AG04450 (cell line): ENCODE data around the gene TMTC3. TPM values are rescaled to one million over a fixed set of nuclear protein-coding genes. Genes with fewer than 3 reads are reported as not detected.

Experiments
- CTCF ChIA-PET: fragments of 300-600, 350-600 bp; formaldehyde crosslinking; extraction: SDS; loops from one replicate; lab custom pipeline; 2022; ENCODE audit warnings: antibody characterized with exemption, inconsistent platforms; lab: Charles Lee
- POLR2A ChIA-PET: fragments of 350-600 bp; formaldehyde crosslinking; extraction: SDS; loops from one replicate; lab custom pipeline; 2021; ENCODE audit warnings: antibody characterized with exemption, inconsistent platforms; lab: Yijun Ruan, JAX
- DNase-seq: peaks from one replicate; pipeline ENCODE4 v3.0.0-alpha.2; 2011; ENCODE audit warnings: low read depth, low spot score
- H3K27ac ChIP-seq: one replicate; pipeline ENCODE4 v1.5.1; 2012; ENCODE audit warnings: low read depth, low read length, control low read depth
- H3K27me3 ChIP-seq: one replicate; pipeline ENCODE4 v1.6.0; 2012; ENCODE audit warnings: low read length; ENCODE audit not compliant: control insufficient read depth, insufficient read depth
- H3K4me3 ChIP-seq: 2 replicates; pipeline ENCODE4 v1.5.1; 2011; ENCODE audit warnings: mild to moderate bottlenecking, low read depth, low read length, control low read depth
- H3K9me3 ChIP-seq: 2 replicates; pipeline ENCODE4 v1.5.1; 2012; ENCODE audit warnings: low read length; ENCODE audit not compliant: control insufficient read depth, insufficient read depth
- polyA plus RNA-seq: library from polyadenylated mRNA; depleted of rRNA; stranded (reverse); fragments of >200 nt; gene quantifications from 2 replicates; pipeline ENCODE4 v1.2.3, GENCODE V29; 2011; rRNA removed
- TF ChIP-seq, protein P1 (sequence below): IDR thresholded peaks from 2 replicates; pipeline ENCODE4 v1.5.1; 2011; ENCODE audit warnings: low read depth, low read length, control low read depth, inconsistent platforms

TMTC3 gene
- polyA plus RNA-seq, 1 experiment, result 29.3 TPM

DNA sequence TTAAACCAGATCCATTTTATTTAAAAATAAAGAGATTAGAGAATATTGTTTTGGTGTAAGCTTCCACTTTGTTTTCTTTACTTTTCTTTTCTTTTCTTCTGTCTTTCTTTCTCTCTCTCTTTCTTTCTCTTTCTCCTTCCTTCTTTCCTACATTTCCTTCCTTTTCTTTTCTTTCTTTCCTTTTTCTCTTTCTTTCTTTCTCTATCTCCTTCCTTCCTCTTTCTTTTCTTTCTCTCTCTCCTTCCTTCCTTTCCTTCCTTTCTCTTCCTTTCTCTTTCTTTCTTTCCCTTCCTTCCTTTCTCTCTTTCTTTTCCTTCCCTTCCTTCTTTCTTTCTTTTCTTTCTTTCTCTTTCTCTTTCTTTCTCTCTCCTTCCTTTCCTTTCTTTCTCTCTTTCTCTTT lies 100.8 kb downstream of the TMTC3 start:
- H3K4me3 ChIP-seq, result no peak overlapping the region
- H3K27ac ChIP-seq, result no peak overlapping the region
- TF ChIP-seq, protein P1, sequence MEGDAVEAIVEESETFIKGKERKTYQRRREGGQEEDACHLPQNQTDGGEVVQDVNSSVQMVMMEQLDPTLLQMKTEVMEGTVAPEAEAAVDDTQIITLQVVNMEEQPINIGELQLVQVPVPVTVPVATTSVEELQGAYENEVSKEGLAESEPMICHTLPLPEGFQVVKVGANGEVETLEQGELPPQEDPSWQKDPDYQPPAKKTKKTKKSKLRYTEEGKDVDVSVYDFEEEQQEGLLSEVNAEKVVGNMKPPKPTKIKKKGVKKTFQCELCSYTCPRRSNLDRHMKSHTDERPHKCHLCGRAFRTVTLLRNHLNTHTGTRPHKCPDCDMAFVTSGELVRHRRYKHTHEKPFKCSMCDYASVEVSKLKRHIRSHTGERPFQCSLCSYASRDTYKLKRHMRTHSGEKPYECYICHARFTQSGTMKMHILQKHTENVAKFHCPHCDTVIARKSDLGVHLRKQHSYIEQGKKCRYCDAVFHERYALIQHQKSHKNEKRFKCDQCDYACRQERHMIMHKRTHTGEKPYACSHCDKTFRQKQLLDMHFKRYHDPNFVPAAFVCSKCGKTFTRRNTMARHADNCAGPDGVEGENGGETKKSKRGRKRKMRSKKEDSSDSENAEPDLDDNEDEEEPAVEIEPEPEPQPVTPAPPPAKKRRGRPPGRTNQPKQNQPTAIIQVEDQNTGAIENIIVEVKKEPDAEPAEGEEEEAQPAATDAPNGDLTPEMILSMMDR, result no peak
- DNase-seq, result no peak
- no peaks in the 10 kb centered on the region for H3K27me3 ChIP-seq
- CTCF ChIA-PET, result no interaction called here
- H3K9me3 ChIP-seq, result peaks cover 5% of the 10 kb centered on the region; the same call in 1 of the 2 replicates
- POLR2A ChIA-PET, result no interaction called here

DNA sequence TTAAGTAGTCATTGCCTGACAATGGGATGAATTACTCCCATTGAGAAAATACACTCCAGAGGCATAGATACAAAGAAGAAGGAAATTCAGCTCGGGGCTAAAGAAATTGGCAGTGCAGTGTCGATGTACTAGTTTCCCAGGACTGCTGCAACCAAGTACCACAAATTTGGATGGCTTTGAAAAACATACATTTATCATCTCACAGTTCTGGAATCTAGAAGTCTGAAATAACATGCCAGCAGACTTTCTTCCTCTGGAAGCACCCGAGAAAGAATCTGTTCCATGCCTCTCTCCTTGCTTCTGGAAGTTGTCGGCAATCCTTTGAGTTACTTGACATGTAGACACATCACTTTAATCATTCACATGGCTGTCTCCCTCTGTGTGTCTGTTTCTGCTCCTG lies 101.9 kb downstream of the TMTC3 start:
- ChIA-PET POLR2A (no interaction called here), CTCF (no interaction called here)
- TF ChIP-seq, protein P1, result no peak
- H3K27me3 ChIP-seq, result no peaks in the 10 kb centered on the region
- H3K27ac ChIP-seq, result no peak overlapping the region
- no peak for DNase-seq
- H3K4me3 ChIP-seq, result no peak overlapping the region
- no peaks in the 10 kb centered on the region for H3K9me3 ChIP-seq

DNA sequence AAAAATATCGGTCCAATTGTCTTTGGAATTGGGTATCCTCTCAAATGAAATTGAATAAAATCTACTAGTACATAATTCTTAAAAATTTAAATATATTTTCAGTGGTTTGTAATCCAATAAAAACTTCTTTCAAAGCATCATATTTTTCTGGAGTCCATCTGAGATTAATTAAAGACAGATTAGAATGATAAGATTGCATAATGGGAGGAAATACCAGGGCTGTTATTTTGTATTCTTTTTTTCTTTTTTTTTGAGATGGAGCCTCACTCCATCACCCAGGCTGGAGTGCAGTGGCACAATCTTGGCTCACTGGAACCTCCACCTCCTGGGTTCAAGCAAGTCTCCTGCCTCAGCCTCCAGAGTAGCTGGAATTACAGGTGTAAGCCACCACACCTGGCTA lies 103.8 kb downstream of the TMTC3 start:
- TF ChIP-seq, protein P1, result no peak
- Histone ChIP-seq H3K9me3 (no peaks in the 10 kb centered on the region), H3K27me3 (no peaks in the 10 kb centered on the region), H3K4me3 (no peak overlapping the region), H3K27ac (no peak overlapping the region)
- CTCF ChIA-PET, result no interaction called here
- no peak for DNase-seq
- POLR2A ChIA-PET, result no interaction called here

DNA sequence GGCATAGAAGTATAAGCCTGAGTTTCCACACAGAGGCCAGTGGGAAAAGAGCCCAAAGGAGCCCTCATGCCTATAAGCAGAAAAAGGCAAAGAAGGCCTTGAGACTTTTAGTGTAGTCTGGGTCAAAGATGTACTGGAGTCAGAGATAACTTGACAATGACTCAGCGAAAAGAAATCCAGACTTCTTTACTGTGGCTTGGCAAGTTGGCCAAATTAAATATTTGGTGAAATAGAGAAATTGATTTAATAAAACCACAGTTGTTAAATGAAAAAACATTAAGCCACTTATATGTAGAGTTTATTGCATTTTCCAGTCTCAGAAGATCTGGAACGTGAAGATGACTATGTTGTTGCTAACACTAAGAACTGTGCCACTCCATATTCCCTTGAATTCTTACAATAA lies 105.1 kb downstream of the TMTC3 start:
- TF ChIP-seq, protein P1, result no peak
- H3K27me3 ChIP-seq, result no peaks in the 10 kb centered on the region
- ChIA-PET CTCF (no interaction called here), POLR2A (no interaction called here)
- no peak overlapping the region for H3K4me3 ChIP-seq
- H3K9me3 ChIP-seq, result no peaks in the 10 kb centered on the region
- DNase-seq, result no peak
- H3K27ac ChIP-seq, result no peak overlapping the region

DNA sequence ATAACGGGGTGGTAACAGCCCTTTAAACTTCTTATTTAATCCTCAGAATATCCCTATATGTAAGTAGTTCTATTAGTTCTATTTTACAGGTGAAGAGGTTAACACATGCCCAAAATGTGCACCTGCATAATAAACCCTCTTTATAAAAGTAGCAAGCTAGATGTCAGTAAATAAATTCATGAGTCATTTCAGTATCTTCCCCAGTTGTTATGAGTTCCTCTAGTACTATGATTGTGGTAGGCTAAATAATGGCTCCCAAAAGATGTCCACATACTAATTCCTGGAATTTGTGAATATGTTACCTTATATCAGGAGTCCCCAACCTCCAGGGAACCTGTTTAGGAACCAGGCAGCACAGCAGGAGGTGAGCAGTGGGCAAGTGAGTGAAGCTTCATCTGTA lies 106.5 kb downstream of the TMTC3 start:
- DNase-seq, result no peak
- ChIA-PET POLR2A (no interaction called here), CTCF (no interaction called here)
- Histone ChIP-seq H3K27ac (no peak overlapping the region), H3K27me3 (no peaks in the 10 kb centered on the region), H3K4me3 (no peak overlapping the region), H3K9me3 (no peaks in the 10 kb centered on the region)
- TF ChIP-seq, protein P1, result no peak

Other genes with a start within 250 kb of the TMTC3 start
- not detected in 2 replicates for gene C12orf50, start 112.9 kb upstream of the TMTC3 start, polyA plus RNA-seq
- gene CEP290, start 219 bp upstream of the TMTC3 start, polyA plus RNA-seq, result 5.4 and 8.1 TPM in 2 replicates